ENCODE data around the gene TMEM170B.

TMEM170B gene

GRCh38 chr6:11616200-11616611 lies 78.7 kb downstream of the TMEM170B start:
- no peaks in the 10 kb centered on the region for H3K9me3 ChIP-seq (ENCODE audit: low read length)
- H3K36me3 ChIP-seq (ENCODE audit: insufficient read depth, low read length): no peaks in the 10 kb centered on the region
- no peak overlapping the region for H2AFZ ChIP-seq (ENCODE audit: low read depth, low read length)
- H3K4me1 ChIP-seq (ENCODE audit: insufficient read depth, low read length): peaks cover 6% of the 10 kb centered on the region
- H3K27me3 ChIP-seq (ENCODE audit: insufficient read depth, low read length): no peaks in the 10 kb centered on the region
- no peak overlapping the region for H3K4me3 ChIP-seq (ENCODE audit: low read length)

GRCh38 chr6:11618533-11618932 lies 81.0 kb downstream of the TMEM170B start:
- peaks cover 9% of the 10 kb centered on the region for H3K4me1 ChIP-seq (ENCODE audit: insufficient read depth, low read length)
- no peaks in the 10 kb centered on the region for H3K27me3 ChIP-seq (ENCODE audit: insufficient read depth, low read length)
- no peaks in the 10 kb centered on the region for H3K36me3 ChIP-seq (ENCODE audit: insufficient read depth, low read length)
- no peaks in the 10 kb centered on the region for H3K9me3 ChIP-seq (ENCODE audit: low read length)
- no peak overlapping the region for H2AFZ ChIP-seq (ENCODE audit: low read depth, low read length)
- H3K4me3 ChIP-seq (ENCODE audit: low read length): no peak overlapping the region

GRCh38 chr6:11621119-11621518 lies 83.6 kb downstream of the TMEM170B start:
- no peak overlapping the region for H3K4me3 ChIP-seq (ENCODE audit: low read length)
- no peaks in the 10 kb centered on the region for H3K9me3 ChIP-seq (ENCODE audit: low read length)
- no peaks in the 10 kb centered on the region for H3K36me3 ChIP-seq (ENCODE audit: insufficient read depth, low read length)
- no peaks in the 10 kb centered on the region for H3K27me3 ChIP-seq (ENCODE audit: insufficient read depth, low read length)
- no peak overlapping the region for H2AFZ ChIP-seq (ENCODE audit: low read depth, low read length)
- H3K4me1 ChIP-seq (ENCODE audit: insufficient read depth, low read length): peaks cover 9% of the 10 kb centered on the region

- no peaks in the 10 kb centered on the region for H3K27me3 ChIP-seq (ENCODE audit: insufficient read depth, low read length)
- H3K36me3 ChIP-seq (ENCODE audit: insufficient read depth, low read length): no peaks in the 10 kb centered on the region
- H3K4me1 ChIP-seq (ENCODE audit: insufficient read depth, low read length): peaks cover 9% of the 10 kb centered on the region
- no peak overlapping the region for H2AFZ ChIP-seq (ENCODE audit: low read depth, low read length)
- no peaks in the 10 kb centered on the region for H3K9me3 ChIP-seq (ENCODE audit: low read length)
- no peak overlapping the region for H3K4me3 ChIP-seq (ENCODE audit: low read length)
Measured at GRCh38 chr6:11622156-11622555, 84.6 kb downstream of the TMEM170B start.

- H3K9me3 ChIP-seq (ENCODE audit: low read length): no peaks in the 10 kb centered on the region
- H2AFZ ChIP-seq (ENCODE audit: low read depth, low read length): no peak overlapping the region
- no peak overlapping the region for H3K4me3 ChIP-seq (ENCODE audit: low read length)
- H3K27me3 ChIP-seq (ENCODE audit: insufficient read depth, low read length): no peaks in the 10 kb centered on the region
- H3K36me3 ChIP-seq (ENCODE audit: insufficient read depth, low read length): no peaks in the 10 kb centered on the region
- peaks cover 9% of the 10 kb centered on the region for H3K4me1 ChIP-seq (ENCODE audit: insufficient read depth, low read length)
Measured at GRCh38 chr6:11623272-11623671, 85.7 kb downstream of the TMEM170B start.

- H3K9me3 ChIP-seq (ENCODE audit: low read length): no peaks in the 10 kb centered on the region
- no peaks in the 10 kb centered on the region for H3K36me3 ChIP-seq (ENCODE audit: insufficient read depth, low read length)
- H3K4me1 ChIP-seq (ENCODE audit: insufficient read depth, low read length): peaks cover 9% of the 10 kb centered on the region
- no peak overlapping the region for H3K4me3 ChIP-seq (ENCODE audit: low read length)
- H2AFZ ChIP-seq (ENCODE audit: low read depth, low read length): no peak overlapping the region
- H3K27me3 ChIP-seq (ENCODE audit: insufficient read depth, low read length): no peaks in the 10 kb centered on the region
Measured at GRCh38 chr6:11625302-11625701, 87.8 kb downstream of the TMEM170B start.

GRCh38 chr6:11626356-11626755 lies 88.8 kb downstream of the TMEM170B start:
- H3K4me1 ChIP-seq (ENCODE audit: insufficient read depth, low read length): peaks cover 1% of the 10 kb centered on the region
- H3K9me3 ChIP-seq (ENCODE audit: low read length): no peaks in the 10 kb centered on the region
- H3K4me3 ChIP-seq (ENCODE audit: low read length): no peak overlapping the region
- no peak overlapping the region for H2AFZ ChIP-seq (ENCODE audit: low read depth, low read length)
- H3K36me3 ChIP-seq (ENCODE audit: insufficient read depth, low read length): no peaks in the 10 kb centered on the region
- H3K27me3 ChIP-seq (ENCODE audit: insufficient read depth, low read length): no peaks in the 10 kb centered on the region

- Histone ChIP-seq H3K27me3 (ENCODE audit: insufficient read depth, low read length) (no peaks in the 10 kb centered on the region), H3K9me3 (ENCODE audit: low read length) (no peaks in the 10 kb centered on the region), H2AFZ (ENCODE audit: low read depth, low read length) (no peak overlapping the region), H3K4me3 (ENCODE audit: low read length) (no peak overlapping the region), H3K4me1 (ENCODE audit: insufficient read depth, low read length) (peaks cover 4% of the 10 kb centered on the region), H3K36me3 (ENCODE audit: insufficient read depth, low read length) (no peaks in the 10 kb centered on the region)
Measured at GRCh38 chr6:11628562-11628961, 91.0 kb downstream of the TMEM170B start.

- no peaks in the 10 kb centered on the region for H3K9me3 ChIP-seq (ENCODE audit: low read length)
- H3K4me3 ChIP-seq (ENCODE audit: low read length): no peak overlapping the region
- no peaks in the 10 kb centered on the region for H3K27me3 ChIP-seq (ENCODE audit: insufficient read depth, low read length)
- no peak overlapping the region for H2AFZ ChIP-seq (ENCODE audit: low read depth, low read length)
- H3K36me3 ChIP-seq (ENCODE audit: insufficient read depth, low read length): no peaks in the 10 kb centered on the region
- peaks cover 4% of the 10 kb centered on the region for H3K4me1 ChIP-seq (ENCODE audit: insufficient read depth, low read length)
Measured at GRCh38 chr6:11631008-11631407, 93.5 kb downstream of the TMEM170B start.

GRCh38 chr6:11631539-11631938 lies 94.0 kb downstream of the TMEM170B start:
- no peaks in the 10 kb centered on the region for H3K27me3 ChIP-seq (ENCODE audit: insufficient read depth, low read length)
- no peaks in the 10 kb centered on the region for H3K36me3 ChIP-seq (ENCODE audit: insufficient read depth, low read length)
- no peak overlapping the region for H2AFZ ChIP-seq (ENCODE audit: low read depth, low read length)
- no peaks in the 10 kb centered on the region for H3K9me3 ChIP-seq (ENCODE audit: low read length)
- H3K4me1 ChIP-seq (ENCODE audit: insufficient read depth, low read length): peaks cover 4% of the 10 kb centered on the region
- H3K4me3 ChIP-seq (ENCODE audit: low read length): no peak overlapping the region

GRCh38 chr6:11632231-11632630 lies 94.7 kb downstream of the TMEM170B start:
- no peaks in the 10 kb centered on the region for H3K27me3 ChIP-seq (ENCODE audit: insufficient read depth, low read length)
- H3K4me1 ChIP-seq (ENCODE audit: insufficient read depth, low read length): peaks cover 4% of the 10 kb centered on the region
- no peak overlapping the region for H2AFZ ChIP-seq (ENCODE audit: low read depth, low read length)
- no peak overlapping the region for H3K4me3 ChIP-seq (ENCODE audit: low read length)
- no peaks in the 10 kb centered on the region for H3K36me3 ChIP-seq (ENCODE audit: insufficient read depth, low read length)
- H3K9me3 ChIP-seq (ENCODE audit: low read length): no peaks in the 10 kb centered on the region

GRCh38 chr6:11632795-11633511 lies 95.4 kb downstream of the TMEM170B start:
- Histone ChIP-seq H2AFZ (ENCODE audit: low read depth, low read length) (no peak overlapping the region), H3K9me3 (ENCODE audit: low read length) (no peaks in the 10 kb centered on the region), H3K36me3 (ENCODE audit: insufficient read depth, low read length) (no peaks in the 10 kb centered on the region), H3K27me3 (ENCODE audit: insufficient read depth, low read length) (no peaks in the 10 kb centered on the region), H3K4me3 (ENCODE audit: low read length) (no peak overlapping the region), H3K4me1 (ENCODE audit: insufficient read depth, low read length) (peaks cover 4% of the 10 kb centered on the region)

All from neuron (in vitro differentiated cells).